GM18507 (cell line): Measurements from ENCODE around the gene ABL1.
"Not testable (repeated sequence)": the region's sequence is repeated elsewhere in the genome, so short reads cannot be mapped to it uniquely, and the experiment has no call there.

Experiments
- DNase-seq: peaks from one replicate; pipeline ENCODE4 v3.0.0; 2011; ENCODE audit warnings: low read depth; ENCODE audit not compliant: insufficient read length; ENCODE audit errors: extremely low spot score
- FAIRE-seq: peaks from 2 replicates; lab custom pipeline; 2011; peaks lifted over from hg19 to GRCh38; lab: Jason Lieb, UNC

The ABL1 gene

DNA sequence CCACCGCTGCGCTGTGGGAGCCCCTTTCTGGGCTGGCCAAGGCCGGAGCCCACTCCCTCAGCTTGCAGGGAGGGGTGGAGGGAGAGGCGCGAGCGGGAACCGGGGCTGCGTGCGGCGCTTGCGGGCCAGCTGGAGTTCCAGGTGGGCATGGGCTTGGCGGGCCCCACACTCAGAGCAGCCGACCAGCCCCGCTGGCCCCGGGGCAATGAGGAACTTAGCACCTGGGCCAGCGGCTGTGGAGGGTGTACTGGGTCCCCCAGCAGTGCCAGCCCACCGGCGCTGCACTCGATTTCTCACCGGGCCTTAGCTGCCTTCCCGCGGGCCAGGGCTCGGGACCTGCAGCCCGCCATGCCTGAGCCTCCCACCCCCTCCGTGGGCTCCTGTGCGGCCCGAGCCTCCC, 75.0 kb downstream of the ABL1 start:
- FAIRE-seq, result not testable (repeated sequence)

DNA sequence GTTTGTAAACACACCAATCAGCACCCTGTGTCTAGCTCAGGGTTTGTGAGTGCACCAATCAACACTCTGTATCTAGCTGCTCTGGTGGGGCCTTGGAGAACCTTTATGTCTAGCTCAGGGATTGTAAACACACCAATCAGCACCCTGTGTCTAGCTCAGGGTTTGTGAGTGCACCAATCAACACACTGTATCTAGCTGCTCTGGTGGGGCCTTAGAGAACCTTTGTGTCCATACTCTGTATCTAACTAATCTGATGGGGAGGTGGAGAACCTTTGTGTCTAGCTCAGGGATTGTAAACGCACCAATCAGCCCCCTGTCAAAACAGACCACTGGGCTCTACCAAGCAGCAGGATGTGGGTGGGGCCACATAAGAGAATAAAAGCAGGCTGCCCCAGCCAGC, 75.6 kb downstream of the ABL1 start:
- not testable (repeated sequence) for FAIRE-seq, DNase-seq

More for the DNA sequence above, 75.0 kb downstream of the ABL1 start:
- DNase-seq, result not testable (repeated sequence)

DNA sequence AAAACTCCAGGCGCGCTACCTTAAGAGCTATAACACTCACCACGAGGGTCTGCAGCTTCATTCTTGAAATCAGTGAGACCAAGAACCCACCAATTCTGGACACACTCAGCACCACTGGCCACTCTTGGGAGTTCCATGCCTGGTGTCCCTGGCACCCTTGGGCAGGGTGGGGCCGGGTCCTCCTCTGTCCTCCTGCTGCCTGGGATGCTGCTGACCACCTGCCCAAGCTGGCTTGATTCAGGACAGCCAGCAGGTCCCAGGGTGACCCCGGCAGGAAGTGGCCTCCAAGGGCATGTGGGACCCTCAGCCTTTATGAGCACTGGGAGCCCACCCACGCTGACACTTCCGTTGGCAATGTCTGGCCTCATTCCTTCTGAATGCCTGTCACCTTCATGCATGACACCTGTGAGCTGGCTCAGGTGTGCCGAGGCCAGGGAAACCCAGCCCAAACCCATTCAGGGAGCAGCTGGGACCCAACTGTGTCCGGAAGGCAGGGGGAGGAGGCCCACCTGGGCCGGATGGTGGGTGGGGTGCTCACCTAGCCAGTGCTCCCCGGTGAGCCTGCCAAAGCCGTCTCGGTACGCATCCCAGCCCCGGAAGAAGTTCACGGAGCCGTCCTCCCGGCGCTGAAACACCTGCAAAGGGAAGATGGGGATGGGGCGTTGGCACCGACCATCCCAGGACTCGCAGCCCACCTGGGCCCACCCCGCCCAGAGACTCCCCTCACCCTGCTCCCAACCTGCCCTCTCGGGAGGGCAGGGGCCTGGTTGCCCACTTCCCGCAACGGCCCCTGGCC, 76.4 kb downstream of the ABL1 start:
- FAIRE-seq, result no peak

DNA sequence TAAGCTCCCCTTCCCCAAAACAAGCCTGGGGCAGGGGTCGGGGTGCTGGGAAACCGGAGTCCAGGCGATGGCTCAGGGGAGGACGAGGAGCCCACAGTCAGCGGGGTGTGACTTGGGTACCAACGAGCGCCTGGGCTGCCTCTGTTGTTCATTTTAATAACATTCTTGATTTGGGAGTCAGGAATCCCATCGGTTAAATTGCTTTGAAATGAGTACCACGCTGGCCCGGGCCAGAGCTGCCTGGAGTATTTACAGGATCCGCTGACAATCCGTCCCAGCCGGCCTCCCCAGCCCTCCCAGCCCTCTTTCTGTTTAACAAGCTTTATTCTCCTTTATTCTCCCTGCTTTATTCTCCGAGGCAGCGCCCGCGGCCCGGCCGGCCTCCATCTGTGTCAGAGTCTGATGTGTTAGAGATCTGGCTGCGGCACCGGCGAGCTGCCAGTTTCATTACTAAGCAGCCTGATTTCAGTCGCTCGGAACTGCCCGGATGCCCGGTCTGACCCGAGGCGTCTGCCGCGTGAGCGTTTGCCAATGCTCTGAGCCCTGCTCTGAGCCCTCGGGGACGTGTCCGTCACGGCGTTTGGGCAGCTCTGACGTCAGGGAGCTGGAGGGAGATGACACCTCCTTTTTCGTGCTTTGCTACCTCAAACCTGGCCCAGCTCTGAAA, 78.0 kb downstream of the ABL1 start:
- DNase-seq (no peak), FAIRE-seq (no peak)

More for the DNA sequence above, 76.4 kb downstream of the ABL1 start:
- no peak for DNase-seq

DNA sequence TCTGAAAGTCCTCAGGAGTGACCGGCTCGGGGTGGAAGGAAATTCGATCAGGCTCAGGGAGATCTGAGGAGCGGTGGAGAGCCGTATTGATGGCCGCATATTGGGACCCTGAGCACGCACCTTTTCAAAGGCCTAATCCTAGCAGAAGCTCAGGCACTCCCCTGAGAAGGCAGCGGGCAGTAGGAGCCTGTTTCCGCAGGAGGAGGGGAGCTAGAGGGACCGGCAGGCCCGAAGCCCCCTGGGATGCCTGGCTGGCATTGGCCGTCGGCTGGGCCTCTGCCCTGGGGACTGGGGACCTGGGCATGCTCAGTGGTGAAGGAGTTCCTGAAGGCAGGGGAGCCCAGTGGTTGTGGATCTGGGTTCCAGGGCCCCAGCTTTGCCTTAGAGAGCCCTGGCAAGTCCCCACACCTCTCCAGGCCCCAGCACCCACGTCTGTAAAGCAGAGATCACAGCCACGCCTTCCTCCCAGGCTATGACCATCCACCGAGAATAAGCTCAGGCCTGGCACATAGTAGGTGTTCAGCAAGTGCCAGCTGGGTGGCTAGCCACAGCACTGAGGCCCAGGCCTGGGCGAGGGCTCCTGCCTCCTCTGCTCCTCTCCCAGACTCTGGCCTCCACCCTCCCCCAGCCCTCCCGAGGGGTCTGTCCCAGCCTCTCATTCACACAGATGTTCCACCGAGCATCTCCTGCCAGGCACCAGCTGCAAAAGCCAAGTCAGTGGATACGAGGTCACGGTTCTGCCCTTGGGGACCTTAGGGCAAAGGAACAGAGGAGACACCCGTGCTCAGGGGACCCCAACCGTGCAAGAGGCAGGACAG, 78.8 kb downstream of the ABL1 start:
- no peak for FAIRE-seq

DNA sequence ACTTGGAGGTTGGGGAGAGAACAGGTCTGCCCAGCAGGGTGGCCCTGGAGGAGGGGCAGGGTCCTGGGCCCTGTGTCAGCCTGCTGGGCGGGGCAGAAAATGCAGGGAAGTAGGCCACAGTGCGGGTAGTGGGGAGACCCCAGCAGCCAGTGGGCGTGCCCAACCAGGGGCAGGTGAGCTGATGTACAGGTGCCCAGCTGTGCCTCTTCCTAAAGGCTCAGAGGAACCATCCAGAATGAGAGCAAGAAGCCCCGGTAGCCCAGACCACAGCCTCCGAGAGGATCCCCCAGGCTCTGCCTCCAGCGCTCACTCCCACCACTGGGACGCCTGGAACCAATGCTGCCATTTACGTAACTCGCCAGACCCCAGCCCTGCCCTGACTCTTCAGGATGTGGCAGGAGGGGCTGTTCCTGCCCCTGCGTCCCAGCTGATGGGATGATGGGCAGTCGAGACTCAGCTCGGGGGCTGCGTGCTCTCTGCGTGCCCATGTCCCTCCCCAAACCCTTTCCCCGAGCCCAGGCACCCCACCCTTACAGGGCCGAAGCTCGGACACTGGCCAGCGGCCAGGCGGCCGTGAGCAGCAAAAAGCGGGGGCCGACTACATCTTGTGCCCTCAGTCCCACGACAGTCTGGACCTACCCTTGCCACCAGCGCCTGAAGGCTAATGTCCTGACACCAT, 79.5 kb downstream of the ABL1 start:
- DNase-seq (no peak), FAIRE-seq (no peak)

More for the DNA sequence above, 78.8 kb downstream of the ABL1 start:
- DNase-seq, result no peak

DNA sequence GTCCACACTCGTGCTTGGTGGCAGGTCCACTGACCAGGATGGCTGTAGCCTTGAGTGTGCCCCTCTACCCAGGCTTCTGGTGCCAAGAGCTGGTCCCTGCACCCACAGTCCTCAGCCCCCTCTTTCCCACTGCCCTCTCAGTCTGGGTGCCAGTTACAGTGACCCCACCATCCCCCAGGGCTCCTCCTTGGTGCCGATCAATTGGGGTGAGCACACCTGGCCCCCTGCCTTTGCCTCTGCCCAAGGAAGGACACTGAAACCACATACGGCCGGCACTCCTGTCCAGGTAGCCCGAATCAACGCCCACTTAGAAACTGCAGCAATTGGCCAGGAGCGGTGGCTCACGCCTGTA, 80.0 kb downstream of the ABL1 start:
- DNase-seq (no peak), FAIRE-seq (no peak)

DNA sequence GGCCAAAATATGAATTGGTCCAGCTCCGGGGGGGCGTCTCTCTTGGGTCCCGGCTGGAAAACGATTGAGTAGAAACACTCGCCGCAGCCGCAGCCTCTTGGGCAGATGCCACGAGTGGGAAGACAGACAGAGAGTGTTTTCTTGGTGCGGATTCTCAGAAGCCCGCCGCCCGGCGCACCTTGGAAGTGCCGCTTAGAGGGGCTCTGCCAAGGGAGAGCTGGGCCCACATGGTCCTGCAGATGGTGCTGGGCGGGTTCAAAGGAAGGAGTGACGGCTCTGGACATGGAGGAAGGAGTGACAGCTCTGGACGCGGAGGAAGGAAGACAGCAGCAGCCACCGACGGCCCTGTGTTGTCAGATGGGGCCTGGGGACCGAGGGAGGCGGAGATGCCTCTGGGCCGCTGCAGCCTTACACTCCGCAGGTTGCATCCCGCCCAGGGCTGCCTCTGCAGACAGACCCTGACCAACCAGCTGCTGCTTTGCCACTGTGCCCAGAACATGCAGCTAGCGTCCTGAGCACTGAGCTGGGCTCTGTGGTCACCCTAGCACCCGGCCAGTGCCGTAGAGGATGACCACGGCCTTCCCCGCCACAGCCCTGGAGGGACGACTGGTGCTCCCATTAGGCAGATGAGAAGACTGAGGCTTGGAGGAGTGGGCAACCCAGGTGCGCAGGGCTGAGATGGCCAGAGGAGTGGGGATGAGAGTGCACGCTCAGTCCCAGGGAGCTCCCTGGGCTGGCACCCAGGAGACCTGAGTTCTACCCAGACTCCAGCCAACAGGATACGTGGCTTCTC, 82.3 kb downstream of the ABL1 start:
- DNase-seq (no peak), FAIRE-seq (no peak)

DNA sequence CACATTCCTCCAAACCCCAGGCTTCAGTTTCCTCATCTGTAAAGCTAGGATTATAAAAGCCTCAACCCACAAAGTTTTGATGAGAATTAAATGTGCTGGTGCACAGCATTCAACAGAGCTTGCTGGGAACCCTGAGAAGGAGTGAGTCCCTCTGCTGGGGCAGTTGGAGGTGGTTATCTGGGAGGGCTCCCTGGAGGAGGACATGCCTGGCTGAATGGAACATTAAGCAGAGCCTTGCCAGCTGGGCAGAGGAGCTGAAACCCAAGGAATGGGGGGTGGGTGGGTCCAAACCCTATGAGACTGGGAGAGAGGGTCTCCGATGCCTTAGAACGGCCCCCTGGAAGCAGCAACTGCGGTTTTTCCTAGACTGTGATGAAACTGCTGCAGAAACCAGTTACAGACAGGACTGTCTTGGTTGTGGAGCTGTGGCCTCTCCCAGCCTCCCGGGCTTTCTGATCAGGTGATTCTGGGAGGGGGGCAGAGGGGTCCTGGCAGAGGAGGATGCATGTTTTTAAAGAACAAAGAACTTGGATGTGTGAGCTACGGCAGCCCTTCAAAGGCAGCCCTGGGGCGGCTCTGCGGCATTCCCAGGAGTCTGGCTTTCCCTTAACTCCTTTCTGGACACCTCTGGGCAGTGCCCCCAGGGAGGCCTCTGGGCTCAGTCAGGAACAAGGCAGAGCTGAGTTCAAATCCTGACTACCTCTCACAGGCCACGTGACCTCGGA, 83.2 kb downstream of the ABL1 start:
- DNase-seq (no peak), FAIRE-seq (no peak)

DNA sequence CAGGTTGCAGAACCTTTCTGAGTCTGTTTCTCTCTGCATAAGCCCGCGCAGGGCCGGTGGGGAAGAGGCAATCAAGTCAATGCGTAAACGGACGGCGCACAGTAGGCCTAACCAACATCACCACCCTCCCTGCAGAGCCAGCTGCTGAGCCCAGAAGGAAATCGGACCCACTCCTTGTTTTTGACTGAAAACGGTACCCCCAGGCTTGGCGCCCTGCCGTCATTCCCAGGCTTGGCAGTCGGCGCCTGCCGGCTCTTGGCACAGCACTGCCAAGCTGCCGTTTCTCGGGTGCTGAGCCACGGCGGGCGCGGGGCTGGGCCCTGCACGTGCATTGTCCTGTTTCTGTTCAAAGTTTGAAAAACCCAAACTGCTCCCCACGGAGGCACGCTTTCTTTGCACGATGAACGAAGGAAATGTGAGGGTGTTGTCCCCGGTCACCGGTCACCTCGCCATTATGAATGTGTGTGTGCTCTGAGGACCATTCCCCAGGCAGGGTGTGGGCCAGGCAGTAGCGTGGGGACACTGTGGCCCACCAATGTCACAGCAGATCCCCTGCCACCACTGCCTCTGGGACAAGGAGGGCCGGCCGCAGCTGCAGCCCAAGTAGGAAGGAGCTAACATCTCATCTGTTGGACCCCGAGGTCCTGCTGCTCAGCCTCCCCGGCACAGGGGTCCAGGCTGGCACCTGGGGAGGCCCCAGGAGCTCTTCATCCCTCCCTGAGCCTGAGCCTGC, 83.9 kb downstream of the ABL1 start:
- FAIRE-seq (no peak), DNase-seq (no peak)

DNA sequence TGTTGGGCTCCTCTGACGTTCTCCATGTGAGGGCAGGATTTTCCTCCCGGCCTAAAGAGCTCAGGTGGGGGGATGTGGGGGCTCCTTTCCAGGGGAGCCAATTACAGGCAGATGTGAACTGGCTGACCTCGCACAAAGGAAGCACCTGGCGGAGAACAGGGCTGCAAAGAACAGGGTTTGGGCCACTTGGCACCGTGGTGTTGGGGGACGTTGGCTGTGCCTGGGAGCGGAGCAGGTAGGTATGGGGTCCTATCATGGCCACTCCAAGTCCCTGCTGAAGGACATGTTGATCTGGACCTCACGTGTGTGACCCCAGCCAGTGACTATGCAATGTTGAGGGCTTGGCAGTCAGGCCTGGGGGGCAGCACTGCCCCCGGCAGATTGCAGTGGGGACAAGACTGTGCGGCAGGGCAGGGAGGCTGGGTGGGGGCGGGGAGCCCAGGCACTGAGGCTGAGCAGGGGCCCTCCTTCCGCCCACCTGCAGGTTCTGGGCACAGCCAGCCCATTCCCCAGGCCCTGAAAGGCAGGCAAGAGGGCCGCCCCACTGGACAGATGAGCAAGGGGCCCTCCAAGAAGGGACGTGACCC, 84.6 kb downstream of the ABL1 start:
- FAIRE-seq, result no peak
- no peak for DNase-seq

DNA sequence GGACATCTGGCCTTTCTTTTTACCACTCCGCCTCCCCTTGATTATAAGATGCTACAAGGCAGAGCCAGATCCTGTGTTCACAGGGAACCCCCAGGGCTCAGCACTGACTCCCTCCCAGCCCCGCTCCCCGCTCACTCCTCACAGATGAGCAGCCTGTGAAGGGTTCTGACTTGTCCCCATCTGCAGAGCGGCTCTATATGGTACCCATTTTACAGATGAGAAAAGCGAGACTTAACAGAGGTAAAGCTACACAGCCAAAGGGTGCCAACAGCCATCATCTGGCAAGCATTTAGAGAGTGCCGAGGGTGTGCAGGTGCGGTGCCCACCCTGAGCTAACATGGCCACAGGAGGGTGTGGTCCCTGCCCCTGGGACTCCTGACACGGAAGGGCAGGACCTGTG, 85.2 kb downstream of the ABL1 start:
- FAIRE-seq (no peak), DNase-seq (no peak)

DNA sequence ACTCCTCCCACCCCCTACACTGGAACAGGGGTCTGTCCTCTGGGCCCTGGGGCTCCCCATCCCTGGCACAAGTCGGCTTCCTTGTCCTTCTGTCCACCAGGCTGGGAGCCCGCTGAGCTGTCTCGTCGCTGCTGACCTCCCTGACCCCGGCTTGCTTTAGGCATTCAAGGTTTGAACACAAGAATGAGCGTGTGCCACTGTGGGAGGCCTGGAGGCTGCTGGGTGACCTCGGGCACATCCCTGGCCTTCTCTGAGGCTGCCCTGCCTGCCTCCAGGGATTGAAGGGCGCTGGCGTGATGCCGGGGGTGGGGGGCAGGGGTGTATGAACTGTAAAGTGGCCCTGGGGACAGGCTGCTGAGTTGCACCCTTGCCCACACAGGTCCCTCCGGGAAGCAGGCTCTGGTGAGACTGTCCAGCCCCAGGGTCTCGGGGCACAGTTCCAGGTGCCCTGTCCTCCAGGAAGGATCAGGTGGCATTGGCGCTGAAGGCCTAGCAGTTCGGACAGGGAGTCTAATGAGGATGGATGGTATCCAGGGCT, 85.8 kb downstream of the ABL1 start:
- DNase-seq, result no peak
- FAIRE-seq, result no peak

DNA sequence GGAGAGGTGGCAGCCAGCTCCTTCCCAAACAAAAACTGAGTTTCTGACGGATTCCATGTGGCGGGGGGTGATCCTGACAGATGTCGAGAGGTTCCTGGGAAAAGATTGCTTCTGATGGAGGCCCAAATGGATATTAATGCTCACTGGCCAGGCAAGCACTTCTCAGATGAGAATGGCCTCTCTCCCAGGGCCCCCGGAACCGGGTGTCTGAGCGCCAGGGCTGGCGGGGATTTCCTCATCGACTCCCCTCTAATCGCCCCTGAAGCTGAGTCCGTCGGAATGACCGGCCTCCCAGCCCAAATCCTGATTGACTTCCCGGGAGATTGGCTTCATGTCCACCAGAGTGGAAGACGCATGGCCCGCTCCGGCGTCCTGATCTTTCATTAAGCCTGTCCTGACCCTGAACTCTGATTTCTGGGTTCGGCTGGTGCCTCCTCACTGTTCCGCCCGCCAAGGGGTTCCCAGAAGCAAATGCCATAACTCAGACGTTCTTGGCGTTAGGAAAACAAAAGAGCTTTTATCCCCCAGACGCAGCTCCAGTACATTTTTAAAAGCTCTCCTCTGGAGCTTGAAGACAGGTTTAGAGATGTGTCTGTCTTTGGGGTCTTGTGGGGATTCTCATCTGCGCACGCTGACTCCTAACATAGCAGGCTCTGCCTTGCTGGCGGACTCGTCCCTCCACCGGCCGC, 86.4 kb downstream of the ABL1 start:
- DNase-seq, result no peak
- no peak for FAIRE-seq

DNA sequence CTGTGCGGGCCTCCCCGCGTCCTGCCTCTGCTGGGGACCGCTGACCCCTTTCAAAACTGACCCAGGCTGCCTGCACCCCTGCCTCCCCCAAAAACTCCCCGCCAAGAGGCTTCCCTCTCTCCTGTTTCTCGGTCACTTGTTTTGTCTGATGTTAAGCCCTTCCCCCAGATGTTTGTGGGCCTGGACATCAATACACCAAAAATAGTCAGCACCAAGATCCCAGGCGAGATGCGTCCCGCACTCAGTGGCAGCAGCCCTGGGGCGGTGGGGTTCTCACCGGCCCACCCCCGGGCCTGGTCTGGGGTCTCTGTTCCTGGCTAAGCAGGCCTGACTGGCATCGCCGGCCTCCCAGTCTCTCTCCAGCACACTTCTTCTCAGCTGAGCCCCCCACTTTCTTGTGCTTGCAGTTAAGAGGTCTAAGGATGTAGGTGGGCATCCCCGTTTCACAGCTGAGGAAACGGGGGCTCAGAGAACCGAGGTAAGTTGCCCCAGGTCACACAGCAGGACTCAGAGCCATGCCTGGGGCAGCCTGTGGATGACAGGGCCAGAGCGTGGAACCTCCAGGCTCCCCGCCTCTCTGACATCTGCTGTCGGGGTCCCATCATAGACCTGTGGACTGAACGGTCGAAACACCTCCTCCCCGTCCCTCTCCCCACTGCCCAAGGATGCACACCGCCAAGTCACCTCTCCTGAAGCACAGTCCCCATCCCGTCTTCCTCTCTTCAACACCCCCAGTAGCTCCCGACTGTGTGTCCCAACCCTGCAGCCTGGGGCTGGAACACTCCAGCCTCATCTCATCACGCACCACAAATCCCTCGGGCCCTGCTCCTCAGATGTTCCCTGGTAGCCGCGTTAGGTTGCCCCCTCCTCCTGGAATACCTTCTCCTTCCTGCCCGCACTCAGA, 87.2 kb downstream of the ABL1 start:
- FAIRE-seq (no peak), DNase-seq (no peak)
